H1 (cell line): ENCODE measurements around the gene IL1RAPL1. TPM values are rescaled to one million over a fixed set of nuclear protein-coding genes. Genes with fewer than 3 reads are reported as not detected.

Experiments used
- CTCF ChIA-PET: fragments of 300-600 bp; sonication (Branson Sonifier 250); formaldehyde crosslinking; loops from one replicate; lab custom pipeline; 2021; ENCODE audit not compliant: partially characterized antibody; lab: Charles Lee
- POLR2A ChIA-PET: fragments of 300-600 bp; sonication (Branson Sonifier 250); formaldehyde crosslinking; loops from one replicate; lab custom pipeline; 2021; ENCODE audit warnings: inconsistent platforms; ENCODE audit not compliant: partially characterized antibody; lab: Charles Lee
- DNase-seq, 2 experiments: peaks; one replicate each; pipeline versions ENCODE4 v3.0.0 to v3.0.0-alpha.2; 2010 to 2022; ENCODE audit warnings: low spot score in 2 of 2, low read depth in 1 of 2, mixed read lengths in 1 of 2
- FAIRE-seq: peaks from 2 replicates; lab custom pipeline; 2011; peaks lifted over from hg19 to GRCh38; lab: Jason Lieb, UNC
- H2AFZ ChIP-seq: 2 replicates; pipeline ENCODE4 v1.8.1; 2012; ENCODE audit warnings: low read length, inconsistent platforms
- H2AK5ac ChIP-seq: 2 replicates; pipeline ENCODE4 v1.6.1; 2013; ENCODE audit warnings: low read depth, low read length
- H2BK120ac ChIP-seq: replicated peaks from 2 replicates; pipeline ENCODE3; 2013; ENCODE audit warnings: low read depth, low read length, inconsistent platforms
- H2BK12ac ChIP-seq: 2 replicates; pipeline ENCODE4 v1.6.1; 2013; ENCODE audit warnings: low read depth, low read length
- H2BK15ac ChIP-seq: 2 replicates; pipeline ENCODE4 v1.6.1; 2013; ENCODE audit warnings: low read length
- H2BK20ac ChIP-seq: 2 replicates; pipeline ENCODE4 v1.6.1; 2013; ENCODE audit warnings: low read length
- H2BK5ac ChIP-seq: 2 replicates; pipeline ENCODE4 v1.6.1; 2013; ENCODE audit warnings: low read depth, low read length
- H3K14ac ChIP-seq: 2 replicates; pipeline ENCODE4 v1.6.1; 2013; ENCODE audit warnings: inconsistent platforms; ENCODE audit not compliant: insufficient read length
- H3K18ac ChIP-seq: 2 replicates; pipeline ENCODE4 v1.6.1; 2013; ENCODE audit warnings: low read length; ENCODE audit errors: extremely low read depth
- H3K23ac ChIP-seq: 2 replicates; pipeline ENCODE4 v1.6.1; 2013; ENCODE audit warnings: inconsistent platforms; ENCODE audit not compliant: insufficient read length
- H3K23me2 ChIP-seq: 2 replicates; pipeline ENCODE4 v1.6.1; 2013; ENCODE audit warnings: low read depth, low read length
- H3K27ac ChIP-seq: 2 replicates; pipeline ENCODE4 v1.6.1; 2011; ENCODE audit warnings: low read depth, low read length, inconsistent platforms
- H3K27me3 ChIP-seq, 4 experiments: replicated peaks in 1 of 4; 1 replicate in 1 of 4; 2 replicates in 3 of 4; pipeline versions ENCODE4 v1.6.1 to v1.8.1; 2011 to 2013; ENCODE audit warnings: low read length in 3 of 4, mild to moderate bottlenecking in 3 of 4, inconsistent platforms in 2 of 4, mixed read lengths in 2 of 4, moderate library complexity in 1 of 4; ENCODE audit not compliant: control insufficient read depth in 3 of 4, insufficient read depth in 3 of 4; ENCODE audit errors: extremely low read depth in 1 of 4
- H3K36me3 ChIP-seq, 4 experiments: 2 replicates each; pipeline versions ENCODE4 v1.6.1 to v1.8.1; 2011 to 2013; ENCODE audit warnings: mild to moderate bottlenecking in 4 of 4, low read length in 3 of 4, moderate library complexity in 2 of 4, control low read depth in 1 of 4, inconsistent platforms in 1 of 4; ENCODE audit not compliant: insufficient read depth in 4 of 4, control insufficient read depth in 2 of 4
- H3K4ac ChIP-seq: replicated peaks from 2 replicates; pipeline ENCODE3; 2013; ENCODE audit warnings: low read length, low read depth, mixed read lengths, inconsistent platforms; ENCODE audit not compliant: insufficient read length
- H3K4me1 ChIP-seq, 4 experiments: replicated peaks in 1 of 4; 1 replicate in 1 of 4; 2 replicates in 3 of 4; pipeline versions ENCODE4 v1.6.1 to v1.8.1; 2011 to 2013; ENCODE audit warnings: low read length in 3 of 4, inconsistent platforms in 2 of 4, mixed read lengths in 1 of 4; ENCODE audit not compliant: insufficient read depth in 4 of 4, control insufficient read depth in 3 of 4
- H3K4me2 ChIP-seq, 2 experiments: 2 replicates each; pipeline versions ENCODE4 v1.6.1 to v1.8.1; 2011 to 2013; ENCODE audit warnings: low read depth in 2 of 2, low read length in 2 of 2, control low read depth in 1 of 2, inconsistent platforms in 1 of 2, mild to moderate bottlenecking in 1 of 2; ENCODE audit not compliant: insufficient read depth in 1 of 2
- H3K4me3 ChIP-seq, 4 experiments: fragments of 200-600, 300-600 bp in 1 of 4; sonication (generic), shearing (Covaris generic), sonication (Bioruptor Twin) in 1 of 4; 2 replicates each; pipeline versions ENCODE4 v1.5.1 to v1.8.1; 2011 to 2016; ENCODE audit warnings: low read length in 4 of 4, low read depth in 3 of 4, control low read depth in 2 of 4, inconsistent platforms in 2 of 4, mild to moderate bottlenecking in 2 of 4, mixed read lengths in 1 of 4, moderate library complexity in 1 of 4; ENCODE audit not compliant: insufficient read depth in 2 of 4; ENCODE audit errors: extremely low read depth in 1 of 4
- H3K56ac ChIP-seq: replicated peaks from 2 replicates; pipeline ENCODE3; 2013; ENCODE audit warnings: low read depth, mild to moderate bottlenecking, mixed read lengths, low read length, inconsistent platforms; ENCODE audit not compliant: insufficient read length
- H3K79me1 ChIP-seq: 2 replicates; pipeline ENCODE4 v1.6.1; 2013; ENCODE audit warnings: low read depth, low read length, control low read depth
- H3K79me2 ChIP-seq, 2 experiments: 2 replicates each; pipeline versions ENCODE4 v1.6.1 to v1.8.1; 2012 to 2013; ENCODE audit warnings: low read length in 2 of 2, mild to moderate bottlenecking in 2 of 2, inconsistent platforms in 1 of 2; ENCODE audit not compliant: insufficient read depth in 2 of 2, control insufficient read depth in 1 of 2
- H3K9ac ChIP-seq, 4 experiments: replicated peaks in 1 of 4; 1 replicate in 1 of 4; 2 replicates in 3 of 4; pipeline versions ENCODE4 v1.6.1 to v1.8.1; 2011 to 2013; ENCODE audit warnings: low read depth in 3 of 4, low read length in 3 of 4, control low read depth in 2 of 4, mild to moderate bottlenecking in 2 of 4, moderate library complexity in 2 of 4, inconsistent platforms in 1 of 4; ENCODE audit errors: extremely low read depth in 1 of 4
- H3K9me3 ChIP-seq, 2 experiments: 2 replicates each; pipeline versions ENCODE4 v1.6.1 to v1.8.1; 2012 to 2013; ENCODE audit warnings: mild to moderate bottlenecking in 2 of 2, moderate library complexity in 2 of 2, control low read depth in 1 of 2, inconsistent platforms in 1 of 2, low read depth in 1 of 2, low read length in 1 of 2, mixed read lengths in 1 of 2; ENCODE audit not compliant: insufficient read depth in 2 of 2
- H4K20me1 ChIP-seq, 2 experiments: replicated peaks in 1 of 2; 2 replicates each; pipeline versions ENCODE3 to v1.8.1; 2011 to 2013; ENCODE audit warnings: inconsistent platforms in 2 of 2, low read length in 2 of 2, mild to moderate bottlenecking in 1 of 2; ENCODE audit not compliant: insufficient read depth in 2 of 2, control insufficient read depth in 1 of 2
- H4K5ac ChIP-seq: 2 replicates; pipeline ENCODE4 v1.6.1; 2013; ENCODE audit warnings: low read length, low read depth, mixed read lengths, inconsistent platforms; ENCODE audit not compliant: insufficient read length
- H4K8ac ChIP-seq: 2 replicates; pipeline ENCODE4 v1.8.0; 2013; ENCODE audit warnings: mild to moderate bottlenecking, moderate library complexity, low read length, inconsistent platforms; ENCODE audit not compliant: insufficient read depth; ENCODE audit errors: extremely low read depth
- H4K91ac ChIP-seq: replicated peaks from 2 replicates; pipeline ENCODE3; 2013; ENCODE audit warnings: low read length, mixed read lengths, inconsistent platforms; ENCODE audit not compliant: insufficient read length
- ASH2L ChIP-seq: fragments of 200-600, 300-600 bp; sonication (generic); IDR thresholded peaks from one replicate; pipeline ENCODE4 v1.7.1; 2017; ENCODE audit warnings: low read length
- ATF3 ChIP-seq: IDR thresholded peaks from 2 replicates; pipeline ENCODE4 v1.6.1; 2011; ENCODE audit warnings: low read depth, mild to moderate bottlenecking, low read length; ENCODE audit not compliant: insufficient read depth
- CREB1 ChIP-seq: IDR thresholded peaks from 2 replicates; pipeline ENCODE4 v1.6.1; 2012; ENCODE audit warnings: inconsistent platforms
- EZH2 ChIP-seq: fragments of 200-600 bp; sonication (generic); IDR thresholded peaks from 2 replicates; pipeline ENCODE4 v1.7.1; 2012; ENCODE audit warnings: low read depth, mild to moderate bottlenecking, moderate library complexity, low read length, inconsistent platforms; ENCODE audit not compliant: severe bottlenecking
- KDM5A ChIP-seq: fragments of 200-600 bp; IDR thresholded peaks from 2 replicates; pipeline ENCODE4 v1.7.1; 2012; ENCODE audit warnings: mild to moderate bottlenecking, low read length, inconsistent platforms, mixed read lengths
- NANOG ChIP-seq: IDR thresholded peaks from 2 replicates; pipeline ENCODE4 v1.6.1; 2011; ENCODE audit warnings: low read length, low read depth, mild to moderate bottlenecking, inconsistent platforms; ENCODE audit not compliant: insufficient read depth, poor library complexity, severe bottlenecking
- POLR2AphosphoS5 ChIP-seq: IDR thresholded peaks from 2 replicates; pipeline ENCODE4 v1.6.1; 2011; ENCODE audit warnings: low read depth, low read length
- RNF2 ChIP-seq: fragments of 200-900, 300-1000 bp; sonication (generic); IDR thresholded peaks from 2 replicates; pipeline ENCODE4 v1.7.1; 2016; ENCODE audit warnings: borderline replicate concordance, low read depth, mild to moderate bottlenecking, antibody characterized with exemption, low read length; ENCODE audit not compliant: poor library complexity, severe bottlenecking; ENCODE audit errors: missing control alignments
- whole genome bisulfite sequencing, 2 experiments: shearing (Covaris generic) in 1 of 2; methylation state at CpG; one replicate each; pipeline versions ENCODE4 v1.1.6 to v1.1.7; 2013 to 2015; ENCODE audit warnings: low lambda C conversion rate in 2 of 2, mixed read lengths in 2 of 2, inconsistent platforms in 1 of 2, low coverage in 1 of 2, missing lambda C conversion rate in 1 of 2; ENCODE audit not compliant: insufficient replicate concordance in 2 of 2, insufficient coverage in 1 of 2, insufficient read length in 1 of 2; ENCODE audit errors: extremely low coverage in 1 of 2, missing lambda C conversion rate in 1 of 2; 5-methylcytosine and 5-hydroxymethylcytosine counted together
- polyA plus RNA-seq, 7 experiments: library from polyadenylated mRNA; depleted of rRNA in 3 of 7; stranded (reverse) in 5 of 7; unstranded in 2 of 7; fragments of >200 nt in 5 of 7; fragments of 200-250 nt in 2 of 7; gene quantifications; 1 replicate in 5 of 7; 2 replicates in 1 of 7; 4 replicates in 1 of 7; pipeline versions ENCODE4 v1.2.1 to v1.2.3, GENCODE V29; 2011 to 2013; ENCODE audit warnings: missing spikeins in 2 of 7, mixed read lengths in 2 of 7
- total RNA-seq: library from RNA; stranded (reverse); fragmentation: NEBNext Ultra II Directional; extraction: Animal tissue kit (Norgen Biotek cat#: 25700); gene quantifications from 2 replicates; pipeline ENCODE4 v1.2.1, GENCODE V29; 2021

Gene IL1RAPL1
- total and polyA plus RNA-seq, 2 of the 8 experiments (the other 6 are each of a cell fraction or from before 2014, with no cell fraction given) = 0.11 to 0.35 TPM

GRCh38 chrX:29044423-29045184 lies 457.4 kb downstream of the IL1RAPL1 start:
- no peak overlapping the region for H4K5ac ChIP-seq
- no peak for FAIRE-seq

More at GRCh38 chrX:29044423-29045184, 457.4 kb downstream of the IL1RAPL1 start:
- Histone ChIP-seq H3K4me2 (no peak overlapping the region), H3K27ac (no peak overlapping the region), H3K27me3 (no peaks in the 10 kb centered on the region), H4K91ac (no peak overlapping the region), H2BK5ac (no peak overlapping the region), H3K4me3 (no peak overlapping the region), H3K79me2 (no peaks in the 10 kb centered on the region), H2BK12ac (no peak overlapping the region), H3K4ac (no peak overlapping the region), H4K20me1 (no peaks in the 10 kb centered on the region), H2AFZ (no peak overlapping the region), H3K9me3 (no peaks in the 10 kb centered on the region), H3K9ac (no peak overlapping the region), H2BK20ac (no peak overlapping the region), H3K4me1 (no peaks in the 10 kb centered on the region), H4K8ac (no peak overlapping the region), H2AK5ac (no peak overlapping the region), H3K56ac (no peak overlapping the region), H2BK15ac (no peak overlapping the region), H3K36me3 (no peaks in the 10 kb centered on the region), H3K23ac (no peak overlapping the region), H3K79me1 (no peaks in the 10 kb centered on the region), H3K23me2 (no peaks in the 10 kb centered on the region), H3K18ac (no peak overlapping the region), H2BK120ac (no peak overlapping the region), H3K14ac (no peak overlapping the region)
- CTCF ChIA-PET = no interaction called here
- no peak for TF ChIP-seq ATF3
- TF ChIP-seq KDM5A = no peak
- TF ChIP-seq ASH2L = no peak
- TF ChIP-seq CREB1 = no peak
- no peak for TF ChIP-seq RNF2
- no peak for TF ChIP-seq EZH2
- TF ChIP-seq POLR2AphosphoS5 = no peak
- no peak for TF ChIP-seq NANOG
- WGBS, 2 experiments = 93% methylated on average over 6 of the region's 7 CpGs; no CpG with 5 or more reads in 1 of the 2 experiments
- POLR2A ChIA-PET = no interaction called here
- DNase-seq = no peak
